NCI-H446 treated with DMSO at 0.1 percent for 48 hours (cell line): ENCODE data around the gene MED20.

ENCODE experiments used
- DNase-seq: peaks from one replicate; lab custom pipeline; 2025; lab: John Stamatoyannopoulos, UW

MED20 gene

DNA sequence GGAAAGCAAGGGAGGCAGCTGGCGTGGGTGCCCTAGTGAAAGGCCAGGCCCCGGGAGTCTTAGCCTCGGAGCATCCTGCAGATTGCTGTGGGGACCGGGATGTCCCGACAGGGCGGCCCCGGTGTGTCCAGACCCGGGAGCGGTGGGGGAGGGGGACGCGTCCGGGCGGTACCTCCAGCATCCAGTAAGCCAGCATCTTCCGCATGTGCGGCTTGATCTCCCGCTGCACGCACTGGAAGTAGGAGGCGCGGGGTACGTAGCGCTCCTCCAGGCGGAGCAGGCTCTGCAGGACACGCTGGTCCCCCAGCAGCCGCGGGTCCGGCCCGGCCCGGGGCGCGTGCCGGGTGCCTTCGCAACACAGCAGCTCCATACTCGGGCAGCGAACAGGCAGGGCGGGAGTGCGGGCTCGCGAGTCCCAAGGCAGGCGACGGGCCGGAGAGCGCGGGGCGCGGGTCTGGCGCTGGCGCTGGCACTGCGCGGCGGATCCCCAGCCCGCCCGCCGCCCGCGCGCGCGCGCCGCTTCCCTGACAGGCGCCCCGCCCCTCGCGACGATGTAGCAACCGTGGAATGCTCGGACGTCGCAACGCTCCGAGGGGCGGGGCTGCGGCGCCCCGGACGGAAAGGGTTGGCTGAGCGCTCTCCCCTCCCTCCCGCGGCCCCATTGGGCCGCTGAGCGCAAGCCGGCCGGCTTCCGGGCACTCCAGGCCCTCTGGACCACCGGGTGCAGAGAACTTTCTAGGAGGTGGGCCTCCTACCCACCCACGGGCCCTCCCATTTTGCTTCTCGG, 20.5 kb upstream of the MED20 start, which contains the start of gene CCND3:
Gene CCND3 (minus strand): TSS at position 529 of the 787 bp plus-strand sequence. CDS start 159 bp downstream, at position 370.
- DNase-seq, result peak; percentile 76

DNA sequence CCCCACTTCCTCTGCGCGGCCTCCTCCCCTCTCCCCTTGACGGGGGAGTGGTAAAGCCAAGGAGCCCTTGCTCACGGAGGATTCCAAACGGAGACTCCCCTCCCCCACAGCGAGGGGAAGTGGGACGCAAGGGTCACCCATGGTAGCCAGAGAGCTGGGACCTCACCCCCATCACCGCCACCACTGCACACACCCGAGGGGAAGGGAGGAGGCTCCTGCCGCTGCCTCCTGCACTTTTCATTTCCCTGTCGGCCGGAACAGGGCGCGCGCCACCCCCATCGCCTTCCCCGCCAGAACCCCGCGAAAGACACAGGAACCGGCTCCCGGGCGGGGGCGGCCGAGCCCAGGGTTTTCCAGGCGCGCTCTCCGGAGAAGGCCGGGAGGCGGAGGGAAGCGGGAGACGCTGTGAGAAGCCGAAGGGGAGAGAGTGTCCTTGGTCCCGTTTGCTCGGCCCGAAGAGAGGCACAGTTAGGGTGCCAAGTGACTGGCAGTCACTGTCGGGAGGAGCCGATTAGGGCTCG, 19.9 kb upstream of the MED20 start:
- DNase-seq, result no peak

DNA sequence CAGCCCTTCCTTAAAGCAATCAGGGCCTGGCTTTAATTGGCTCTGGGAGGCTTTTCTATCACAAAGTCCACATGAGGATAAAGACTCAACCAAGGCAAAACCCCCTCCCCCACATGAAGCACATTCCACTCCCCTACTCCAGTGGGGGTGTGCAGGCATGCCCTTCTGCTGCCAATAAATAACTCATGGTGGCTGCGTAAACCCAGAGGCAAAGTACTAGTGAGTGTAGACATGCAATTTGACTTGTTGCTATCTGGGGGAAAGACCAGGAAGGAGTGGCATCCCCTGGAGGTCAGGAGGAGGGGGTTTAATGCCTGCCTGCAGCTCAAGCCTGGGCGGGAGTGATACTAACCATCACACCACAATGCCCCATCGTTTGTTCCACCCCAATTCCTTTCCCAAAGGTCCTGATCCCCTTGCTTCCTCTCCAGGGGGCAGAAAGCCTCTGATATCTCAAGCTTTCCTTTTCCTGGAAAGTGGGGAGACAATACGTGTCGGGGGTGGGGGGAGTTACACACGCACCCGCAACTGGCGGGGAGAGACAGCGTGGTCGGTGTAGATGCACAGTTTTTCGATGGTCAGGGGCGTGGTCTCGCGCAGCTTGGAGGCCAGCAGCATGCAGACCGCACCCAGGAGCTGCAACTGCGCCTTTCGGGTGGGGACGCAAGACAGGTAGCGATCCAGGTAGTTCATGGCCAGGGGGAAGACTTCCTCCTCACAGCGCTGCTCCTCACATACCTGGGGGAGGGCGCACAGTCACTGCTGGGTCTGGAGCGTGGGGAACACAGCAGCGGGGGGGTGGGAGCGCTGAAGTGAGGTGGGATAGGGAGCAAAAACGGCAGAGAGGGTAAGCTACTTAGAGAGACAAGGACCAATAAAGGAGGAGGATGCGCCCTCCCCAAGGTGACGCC, 19.2 kb upstream of the MED20 start:
- DNase-seq, result no peak

DNA sequence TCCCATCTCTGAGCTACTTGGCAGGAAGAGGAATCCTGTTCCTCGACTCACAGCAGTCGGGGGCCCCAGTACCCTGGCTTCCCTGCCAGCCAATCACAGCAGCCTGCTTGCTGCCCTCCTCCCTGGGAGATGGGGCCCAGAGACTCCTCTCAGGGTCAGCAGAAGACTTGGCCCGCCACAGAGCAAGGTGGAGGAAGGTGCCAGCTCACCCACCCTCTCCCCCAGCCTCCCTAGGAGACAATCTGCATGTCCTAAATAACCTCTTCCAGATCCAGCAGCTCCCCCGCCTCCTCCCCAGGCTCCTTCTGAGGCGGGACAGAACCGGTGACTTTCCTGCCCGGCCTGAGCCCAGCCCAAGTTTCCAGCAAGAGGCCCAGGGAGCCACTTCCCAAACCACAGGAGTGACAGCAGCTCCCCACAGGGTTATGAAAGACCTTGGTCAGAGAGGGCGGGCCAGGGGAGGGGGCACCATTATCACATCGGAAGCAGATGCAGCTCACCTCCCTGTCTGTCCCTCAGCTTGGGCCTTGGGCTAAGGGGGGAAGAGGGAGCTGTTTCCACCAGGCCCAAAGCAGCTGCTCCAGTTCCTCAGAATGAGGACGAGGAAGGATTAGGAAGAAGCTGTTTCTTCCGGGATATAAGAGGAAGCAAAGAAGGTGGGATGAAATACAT, 18.4 kb upstream of the MED20 start:
- DNase-seq, result no peak

DNA sequence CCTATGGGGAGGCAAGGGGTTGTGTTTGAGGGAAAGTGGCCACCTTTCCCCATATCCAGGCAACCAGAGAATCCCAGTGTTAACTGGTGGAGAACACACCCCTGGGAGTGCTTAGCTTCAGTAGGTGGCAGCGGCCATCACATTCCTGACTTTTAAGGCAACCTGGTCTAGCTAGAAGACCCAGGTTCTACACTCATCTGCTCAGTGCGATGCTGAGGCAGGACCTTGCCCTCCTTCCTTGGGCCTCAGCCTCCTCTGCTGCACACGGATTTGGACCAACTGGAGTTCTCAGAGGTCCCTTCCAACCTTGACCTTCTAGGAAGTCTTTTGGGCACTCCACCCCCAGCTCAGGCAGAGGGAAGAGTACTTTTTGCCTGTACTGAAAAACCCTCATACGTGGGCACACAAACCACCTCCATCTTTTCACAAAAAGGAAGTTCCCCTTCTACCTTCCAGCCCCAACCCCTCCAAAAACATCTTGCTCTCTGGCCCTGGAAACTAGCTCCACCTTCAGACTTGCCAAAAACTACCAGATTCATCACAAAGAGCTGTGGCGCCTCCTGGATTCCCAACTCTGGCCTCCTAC, 17.7 kb upstream of the MED20 start:
- no peak for DNase-seq

DNA sequence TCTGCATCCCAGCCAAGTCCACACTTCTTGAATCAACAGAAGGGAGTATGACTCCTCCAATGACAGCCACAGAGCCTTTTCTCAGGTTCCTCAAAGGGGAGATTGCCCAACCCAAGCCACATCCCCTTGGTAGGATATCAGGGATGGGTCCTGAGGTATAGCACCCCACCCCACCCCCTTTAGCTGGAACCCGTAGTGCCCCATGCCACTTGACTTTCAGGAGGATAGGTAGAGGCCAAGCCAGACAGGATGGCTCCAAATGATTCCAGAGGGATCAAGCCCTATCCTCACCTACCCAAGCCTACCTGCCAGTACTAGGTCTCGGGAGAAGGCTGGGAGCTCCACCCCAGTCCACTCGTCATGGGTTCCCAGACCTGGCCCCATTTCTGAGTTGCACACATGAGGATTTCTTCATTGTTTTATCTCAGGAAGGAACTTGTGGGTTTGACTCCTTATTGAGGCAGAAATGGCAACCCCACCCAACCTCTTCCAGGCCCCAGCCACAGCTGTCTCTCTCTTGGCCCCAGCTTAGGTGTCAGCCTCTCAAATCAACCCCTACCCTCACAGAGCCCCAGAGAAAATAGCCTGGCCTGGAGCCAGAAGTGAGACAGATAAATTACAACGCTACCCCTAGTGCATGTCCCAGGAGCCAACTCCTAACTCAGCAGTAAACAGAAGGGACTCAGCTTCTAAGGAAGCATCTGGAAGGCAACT, 17.1 kb upstream of the MED20 start:
- DNase-seq, result no peak

DNA sequence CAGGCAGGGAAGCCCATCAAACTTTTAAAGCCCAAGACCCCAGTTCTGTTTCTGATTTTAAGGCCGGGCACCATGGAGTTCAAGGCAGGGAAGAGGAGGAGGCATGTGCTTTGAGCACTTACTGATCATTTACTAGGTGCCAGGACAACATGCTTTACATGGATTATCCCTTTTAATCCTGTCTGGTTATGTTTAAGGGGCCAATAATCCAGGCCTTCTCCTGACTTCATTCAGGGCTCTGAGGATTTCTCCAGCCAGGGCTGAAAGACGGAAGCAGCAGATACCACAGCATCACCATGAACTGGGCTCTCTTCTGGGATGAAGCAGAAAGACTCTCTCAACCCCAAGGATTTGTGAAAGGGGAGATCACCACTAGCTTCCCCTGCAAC, 16.5 kb upstream of the MED20 start:
- DNase-seq, result no peak

DNA sequence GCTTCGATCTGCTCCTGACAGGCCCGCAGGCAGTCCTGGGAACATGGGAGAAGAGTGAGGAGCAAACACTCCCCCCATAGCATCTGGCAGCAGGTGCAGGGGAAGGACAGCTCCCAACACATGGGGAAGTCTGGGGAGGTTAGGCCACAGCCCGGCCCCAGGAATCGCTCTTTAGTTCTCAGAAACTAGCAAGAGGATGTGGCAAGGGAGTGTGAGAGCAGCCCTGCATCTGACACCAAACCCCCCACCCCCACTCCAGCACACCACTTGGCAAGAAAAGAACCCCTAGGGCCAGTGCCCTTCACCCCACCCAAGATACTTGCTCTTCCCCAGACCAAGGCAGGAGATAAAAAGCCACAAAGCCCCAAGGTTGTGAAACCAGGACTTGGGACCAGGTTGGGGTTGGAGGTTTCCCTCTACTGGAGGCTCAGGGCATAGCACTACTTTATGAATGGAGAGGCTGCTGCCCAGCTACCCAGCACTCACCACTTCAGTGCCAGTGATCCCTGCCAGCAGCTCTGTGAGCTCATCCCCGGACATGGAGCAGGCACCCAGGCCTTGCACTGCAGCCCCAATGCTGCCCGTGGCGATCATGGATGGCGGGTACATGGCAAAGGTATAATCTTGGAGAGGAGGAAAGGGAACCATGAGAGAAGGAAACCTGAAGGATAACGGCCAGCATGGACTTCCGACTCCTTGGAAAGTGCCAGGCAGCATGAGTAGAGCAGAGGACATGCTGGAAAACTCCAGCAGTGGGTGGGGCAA, 15.3 kb upstream of the MED20 start:
- DNase-seq, result peak; percentile 59

DNA sequence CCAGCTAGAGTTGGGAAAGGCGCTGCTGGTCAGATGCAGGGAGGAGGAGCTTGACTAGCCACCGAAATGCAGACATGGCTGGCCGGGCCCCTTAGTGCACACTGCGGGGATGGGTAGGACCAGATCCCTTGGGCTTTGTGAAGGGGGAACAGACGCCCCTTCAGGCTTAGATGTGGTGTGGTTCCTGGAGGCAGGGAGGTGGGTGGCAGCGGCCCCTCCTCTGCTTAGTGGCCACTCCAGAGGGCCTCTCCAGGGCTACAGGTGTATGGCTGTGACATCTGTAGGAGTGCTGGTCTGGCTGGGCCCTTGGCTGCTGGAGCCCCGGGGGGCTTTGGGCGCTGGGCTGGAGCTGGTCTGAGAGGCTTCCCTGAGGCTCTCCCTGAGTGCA, 14.7 kb upstream of the MED20 start:
- no peak for DNase-seq

DNA sequence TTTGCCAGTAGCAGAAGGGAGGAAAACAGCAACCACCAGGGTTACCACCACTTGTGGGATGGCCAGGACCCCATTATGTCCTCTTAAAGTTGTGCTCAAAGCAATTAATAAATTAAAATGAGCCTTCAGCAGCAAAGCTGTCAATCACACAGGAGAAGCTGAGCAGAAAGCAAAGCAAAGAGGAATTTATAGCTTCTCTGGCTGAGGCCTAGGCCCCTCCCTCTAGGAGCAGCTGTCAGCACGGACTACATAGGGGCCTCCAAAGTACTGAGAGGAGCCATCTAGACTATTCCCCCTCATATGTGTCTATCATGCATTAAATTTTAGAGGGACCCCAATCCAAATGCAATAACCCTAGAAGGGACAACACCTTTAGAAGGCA, 14.2 kb upstream of the MED20 start:
- DNase-seq, result no peak

DNA sequence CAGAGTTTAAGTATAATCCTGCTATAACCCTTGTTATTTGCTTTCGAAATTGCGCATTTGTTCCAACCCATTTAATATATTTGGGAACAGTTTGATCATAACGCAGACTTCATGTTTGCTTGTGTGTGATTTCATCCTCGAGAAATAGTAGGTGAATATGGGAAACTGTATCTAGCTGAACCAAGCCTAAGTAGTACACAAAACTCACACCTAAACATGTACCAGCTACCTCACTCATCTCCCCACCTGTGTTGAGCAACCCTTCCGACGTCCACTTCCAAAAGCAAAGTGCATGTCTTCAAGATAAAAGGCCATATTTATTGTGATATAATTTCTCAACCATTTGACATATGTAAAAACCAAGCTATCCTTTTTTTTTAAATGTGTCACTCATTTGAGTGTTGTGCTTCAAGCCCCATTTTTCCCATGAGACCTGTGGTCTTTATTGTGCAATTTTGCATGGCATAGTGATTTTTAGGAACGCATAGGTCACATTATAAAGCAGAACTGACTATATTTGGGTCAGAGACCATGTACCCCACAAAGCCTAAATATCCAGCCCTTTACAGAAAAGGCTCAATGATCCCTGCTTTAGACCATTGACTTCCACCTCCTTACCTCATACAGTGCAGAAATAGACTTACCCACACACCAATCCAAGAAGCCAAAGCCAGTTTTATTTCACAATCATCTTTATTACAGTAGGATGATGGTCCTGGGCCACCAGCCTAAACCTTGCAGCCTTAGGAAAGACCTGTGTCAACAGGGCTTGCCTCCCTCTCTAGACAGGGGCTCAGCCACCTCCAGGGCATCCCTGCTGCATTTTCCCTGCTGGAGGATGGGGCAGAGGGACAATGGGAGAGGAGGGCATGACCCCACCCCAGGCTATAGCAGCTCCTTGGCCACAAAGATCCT, 13.6 kb upstream of the MED20 start:
- DNase-seq, result no peak

DNA sequence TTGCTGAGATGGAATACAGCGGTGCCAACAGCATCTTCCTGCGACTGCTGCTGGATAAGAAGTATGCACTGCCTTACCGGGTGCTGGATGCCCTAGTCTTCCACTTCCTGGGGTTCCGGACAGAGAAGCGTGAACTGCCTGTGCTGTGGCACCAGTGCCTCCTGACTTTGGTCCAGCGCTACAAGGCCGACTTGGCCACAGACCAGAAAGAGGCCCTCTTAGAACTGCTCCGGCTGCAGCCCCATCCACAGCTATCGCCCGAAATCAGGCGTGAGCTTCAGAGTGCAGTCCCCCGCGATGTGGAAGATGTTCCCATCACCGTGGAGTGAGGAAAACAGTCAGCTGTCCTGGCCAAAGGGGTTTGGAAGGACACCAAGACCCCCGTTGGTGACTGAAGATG, 11.4 kb upstream of the MED20 start:
- no peak for DNase-seq

DNA sequence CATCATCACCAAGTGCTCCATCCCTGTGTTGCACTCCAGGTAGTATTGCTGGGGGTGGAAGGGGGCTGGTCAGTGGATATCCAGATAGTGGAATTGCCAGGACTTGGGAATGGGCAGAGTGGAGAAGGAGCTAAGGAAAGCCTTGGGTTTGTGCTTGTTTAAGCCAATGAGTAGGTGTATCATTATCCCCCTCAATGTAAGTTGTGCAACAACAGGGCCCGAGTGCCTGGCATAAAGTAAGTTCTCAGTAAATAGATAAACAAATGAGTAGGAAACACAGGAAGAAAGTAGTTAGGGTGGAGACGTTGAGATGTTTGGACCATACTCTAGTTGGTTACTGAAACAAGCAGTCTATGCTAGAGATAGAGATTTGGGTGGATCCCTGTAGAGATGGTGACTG, 10.9 kb upstream of the MED20 start:
- no peak for DNase-seq

DNA sequence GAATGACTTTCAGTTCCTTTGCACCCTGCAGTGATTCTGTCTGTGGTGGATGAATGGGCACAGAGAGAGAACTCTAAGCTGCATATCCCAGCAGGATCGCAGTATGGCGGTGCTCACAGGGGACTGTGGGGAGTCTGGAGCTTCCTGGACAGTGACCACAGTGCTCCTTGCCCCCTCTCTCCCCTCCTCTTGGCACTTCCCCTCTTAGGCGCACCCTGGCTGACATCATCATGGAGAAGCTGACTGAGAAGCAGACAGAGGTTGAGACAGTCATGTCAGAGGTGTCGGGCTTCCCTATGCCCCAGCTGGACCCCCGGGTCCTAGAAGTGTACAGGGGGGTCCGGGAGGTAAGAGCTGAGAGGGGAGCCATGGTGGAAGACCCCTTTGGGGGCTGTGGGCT, 9.0 kb upstream of the MED20 start:
- no peak for DNase-seq

DNA sequence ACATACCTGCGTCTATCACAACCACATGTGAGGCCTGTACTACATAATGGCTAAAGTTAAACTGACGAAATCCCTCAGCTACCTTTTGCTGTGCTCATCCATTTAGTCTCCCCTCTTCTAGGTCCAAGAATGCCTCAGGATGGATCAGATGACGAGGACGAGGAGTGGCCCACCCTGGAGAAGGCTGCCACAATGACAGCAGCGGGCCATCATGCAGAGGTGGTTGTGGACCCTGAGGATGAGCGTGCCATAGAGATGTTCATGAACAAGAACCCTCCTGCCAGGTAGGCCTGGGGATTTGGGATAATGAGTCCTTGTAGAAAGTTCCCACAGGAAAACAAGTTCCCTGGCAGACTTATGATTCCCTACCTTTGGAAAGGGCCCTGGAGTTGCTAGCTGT, 6.3 kb upstream of the MED20 start:
- no peak for DNase-seq

DNA sequence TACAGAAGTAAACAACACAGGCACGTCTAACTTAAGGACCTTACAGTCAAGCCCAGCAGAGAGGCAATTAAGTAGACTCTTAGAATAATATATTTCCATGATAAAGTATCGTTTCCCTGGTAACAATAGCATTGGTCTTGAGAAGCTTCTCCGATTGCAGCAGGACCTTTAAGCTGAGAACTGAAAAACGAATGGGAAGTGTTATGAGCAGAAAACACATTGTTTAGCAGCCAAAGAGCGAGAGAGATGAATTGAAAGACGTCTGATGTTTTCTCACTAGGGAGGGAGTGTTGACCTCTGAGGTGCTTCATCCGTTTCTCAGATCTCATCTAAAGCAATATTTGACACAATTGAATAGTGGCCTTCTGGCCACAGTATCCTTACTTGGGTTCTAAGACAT, 1.2 kb upstream of the MED20 start:
- DNase-seq, result no peak

DNA sequence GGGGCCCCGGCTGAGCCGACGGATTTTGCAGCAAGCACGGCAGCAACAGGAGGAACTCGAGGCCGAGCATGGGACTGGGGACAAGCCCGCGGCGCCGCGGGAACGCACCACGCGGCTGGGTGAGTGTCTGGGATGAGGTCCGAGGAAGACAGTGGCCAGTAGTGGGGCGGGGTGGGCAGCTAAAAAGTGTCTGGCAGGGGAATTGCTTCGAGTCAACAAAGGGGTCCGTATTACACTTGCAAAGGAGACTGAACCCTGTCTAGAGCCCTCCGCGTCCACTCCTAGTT, 716 bp upstream of the MED20 start:
- no peak for DNase-seq

DNA sequence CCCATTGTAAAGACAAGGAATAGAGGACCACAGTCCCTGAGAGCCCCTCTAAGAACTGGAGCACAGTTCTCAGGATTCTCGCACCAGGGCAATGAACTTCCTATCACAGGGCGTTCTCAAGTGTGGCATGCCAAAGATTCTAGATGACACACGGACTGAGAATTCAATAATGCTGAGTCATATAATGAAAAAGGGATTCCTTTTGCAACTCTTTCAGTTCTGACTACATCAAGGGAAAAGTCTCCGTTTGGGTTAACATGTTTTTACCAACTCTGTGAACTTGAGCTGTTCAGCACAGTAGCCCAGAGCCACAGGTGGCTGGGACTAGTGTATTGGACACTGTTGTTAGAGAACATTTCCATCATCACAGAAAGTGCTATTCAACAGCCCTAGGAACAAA, 3.4 kb downstream of the MED20 start:
- DNase-seq, result no peak

DNA sequence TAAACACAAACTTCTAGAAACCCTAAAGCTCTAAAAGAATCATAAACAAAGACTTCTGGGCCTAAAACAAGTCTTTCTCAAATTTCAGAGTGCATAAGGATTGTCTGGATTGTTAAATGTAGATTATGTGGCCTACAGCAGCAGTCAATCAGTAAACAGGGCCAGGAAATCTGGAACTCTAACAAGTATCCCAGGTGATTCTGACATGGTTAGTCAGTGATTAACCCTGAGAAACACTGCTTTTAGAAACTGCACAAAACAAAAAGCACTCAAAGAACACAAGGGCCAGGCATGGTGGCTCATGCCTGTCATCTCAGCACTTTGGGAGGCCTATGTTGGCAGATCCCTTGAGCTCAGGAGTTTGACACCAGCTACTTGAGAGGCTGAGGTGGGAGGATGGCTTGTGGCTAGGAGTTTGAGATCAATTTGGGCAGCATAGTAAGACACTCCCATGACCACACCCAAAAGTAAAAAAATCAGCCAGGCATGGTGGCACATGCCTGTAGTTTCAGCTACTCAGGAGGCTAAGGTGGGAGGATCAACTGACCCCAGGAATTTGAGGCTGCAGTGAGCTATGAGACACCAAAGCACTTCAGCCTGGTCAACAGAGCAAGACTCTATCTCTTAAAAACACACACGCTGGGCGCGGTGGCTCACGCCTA, 5.9 kb downstream of the MED20 start:
- no peak for DNase-seq
